Hepatocyte (in vitro differentiated cells): Measurements from ENCODE around the gene STX11.

Experiments used
- CTCF ChIP-seq: fragments of 200-600 bp; sonication (generic); IDR thresholded peaks from 2 replicates; pipeline ENCODE4 v1.5.1; 2016; ENCODE audit warnings: antibody characterized with exemption, mild to moderate bottlenecking; ENCODE audit not compliant: poor library complexity
- EZH2 ChIP-seq: fragments of 200-600 bp; sonication (generic); IDR thresholded peaks from 2 replicates; pipeline ENCODE4 v1.6.1; 2016; ENCODE audit warnings: antibody characterized with exemption, mild to moderate bottlenecking, borderline replicate concordance
- EZH2phosphoT487 ChIP-seq: fragments of 200-600 bp; sonication (generic); IDR thresholded peaks from one replicate; pipeline ENCODE4 v1.6.1; 2018; ENCODE audit warnings: antibody characterized with exemption, mild to moderate bottlenecking, low read depth, moderate library complexity; ENCODE audit not compliant: unreplicated experiment, severe bottlenecking

DNA sequence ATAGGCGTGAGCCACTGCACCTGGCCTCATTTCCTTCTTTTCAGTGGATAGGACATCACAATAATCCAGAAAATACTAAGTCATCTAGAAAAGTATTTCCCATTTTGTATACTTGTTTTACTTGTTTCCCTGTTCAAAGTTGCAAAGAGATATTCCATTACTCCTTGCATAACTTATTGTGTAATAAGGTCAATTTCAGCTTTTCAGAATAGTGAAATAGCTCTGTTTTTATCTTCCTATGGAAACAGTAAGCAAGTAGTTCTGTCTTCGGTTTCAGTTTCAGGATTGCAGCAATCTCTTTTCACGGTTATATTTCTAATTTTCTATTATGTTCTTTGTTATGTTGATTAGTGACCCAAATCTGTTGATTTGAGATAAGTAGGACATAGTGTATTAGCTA lies 6.0 kb downstream of the STX11 start:
- TF ChIP-seq CTCF (no peak), EZH2 (no peak), EZH2phosphoT487 (no peak)
